ENCODE measurements around the gene POP5. TPM values are rescaled to one million over a fixed set of nuclear protein-coding genes. Genes with fewer than 3 reads are reported as not detected.
"Not testable (repeated sequence)": the region's sequence is repeated elsewhere in the genome, so short reads cannot be mapped to it uniquely, and the experiment has no call there.

The POP5 gene
- total and polyA plus RNA-seq, 5 donors from 2014 or later = 32.3 to 88.4 (median 76.9) TPM

DNA sequence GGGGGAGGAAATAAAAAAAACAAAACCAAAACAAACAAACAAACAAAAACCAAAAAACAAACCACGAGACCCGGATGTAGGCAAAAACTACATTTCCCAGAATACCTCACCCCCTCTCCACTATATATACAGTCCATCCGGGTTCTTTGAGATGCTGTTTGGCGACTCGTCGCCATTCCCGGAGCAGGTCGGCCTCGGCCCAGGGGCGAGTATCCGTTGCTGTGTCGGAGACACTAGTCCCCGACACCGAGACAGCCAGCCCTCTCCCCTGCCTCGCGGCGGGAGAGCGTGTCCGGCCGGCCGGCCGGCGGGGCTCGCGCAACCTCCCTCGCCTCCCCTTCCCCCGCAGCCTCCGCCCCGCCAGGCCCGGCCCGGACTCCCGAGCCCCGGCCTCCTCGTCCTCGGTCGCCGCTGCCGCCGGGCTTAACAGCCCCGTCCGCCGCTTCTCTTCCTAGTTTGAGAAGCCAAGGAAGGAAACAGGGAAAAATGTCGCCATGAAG, 46.9 kb downstream of the POP5 start, which contains the start of gene RNF10:
Gene RNF10 (plus strand): TSS at position 154 of the 500 bp plus-strand sequence. CDS start 456 bp downstream, outside the sequence.
- ATAC-seq (ENCODE audit: low read depth in 2 of 2) (peak; percentile 75 to 76), DNase-seq (peak; percentile 75 to 91 (median 87))
- Mint-ChIP-seq H3K4me1 (peaks cover 24 to 59% (median 45%) of the 10 kb centered on the region in 4 donors), H3K27ac (peak within 1 kb of the TSS; percentile 76 to 96 (median 94)), H3K36me3 (peaks cover 11% of the 10 kb centered on the region), H3K4me3 (peak within 1 kb of the TSS; percentile 95 to 99 (median 98)), H3K9me3 (no peaks in the 10 kb centered on the region), H3K27me3 (no peaks in the 10 kb centered on the region)
- Histone ChIP-seq H3K36me3 (ENCODE audit: control insufficient read depth, insufficient read depth, low read length) (peaks cover 1% of the 10 kb centered on the region), H3K27me3 (ENCODE audit: control insufficient read depth, insufficient read depth, low read length) (no peaks in the 10 kb centered on the region), H3K4me1 (ENCODE audit: control insufficient read depth, insufficient read depth, low read length, poor library complexity, severe bottlenecking) (peaks cover 56% of the 10 kb centered on the region), H3K27ac (ENCODE audit: insufficient read depth, low read length, poor library complexity, severe bottlenecking) (peak within 1 kb of the TSS; percentile 90), H3K4me3 (ENCODE audit: low read depth, low read length) (peak within 1 kb of the TSS; percentile 94), H3K9me3 (ENCODE audit: control insufficient read depth in 2 of 2, low read length in 2 of 2) (no peaks in the 10 kb centered on the region)

DNA sequence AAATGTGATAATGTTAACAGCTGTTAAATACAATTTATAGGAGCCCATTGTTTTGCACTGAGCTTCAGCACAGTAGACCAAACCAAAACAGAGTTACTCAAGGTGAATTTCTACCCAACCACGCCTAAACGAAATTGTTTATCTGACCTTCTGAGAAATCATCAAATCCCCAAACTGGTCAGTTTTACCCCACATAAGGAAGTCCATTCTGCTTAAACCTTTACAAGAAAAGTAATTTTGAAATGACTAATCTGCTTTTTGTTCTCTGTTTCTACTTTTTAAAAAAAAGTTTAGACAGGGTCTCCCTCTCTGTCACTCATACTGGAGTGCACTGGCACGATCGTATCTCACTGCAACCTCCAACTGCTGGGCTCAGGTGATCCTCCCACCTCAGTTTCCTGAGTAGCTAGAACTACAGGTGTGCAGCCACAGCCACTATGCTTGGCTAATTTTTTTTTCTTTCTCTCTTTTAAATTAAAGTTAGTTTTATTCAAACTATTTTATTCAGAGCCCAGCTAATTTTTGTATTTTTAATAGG, 48.4 kb downstream of the POP5 start:
- ATAC-seq (ENCODE audit: low read depth in 2 of 2) (no peak), DNase-seq (peak in 1 of 3 donors; percentile 71)
- no peaks in the 10 kb centered on the region for H3K36me3 ChIP-seq (ENCODE audit: control insufficient read depth, insufficient read depth, low read length)
- H3K4me1 ChIP-seq (ENCODE audit: control insufficient read depth, insufficient read depth, low read length, poor library complexity, severe bottlenecking) = peaks cover 51% of the 10 kb centered on the region
- Mint-ChIP-seq H3K36me3 (peaks cover 9% of the 10 kb centered on the region), H3K9me3 (no peaks in the 10 kb centered on the region), H3K27me3 (no peaks in the 10 kb centered on the region), H3K4me3 (peak overlapping the region in 3 of 4 donors; percentile 29 to 99 (median 38)), H3K27ac (peak overlapping the region in 1 of 3 donors; percentile 29), H3K4me1 (peaks cover 15 to 55% (median 37%) of the 10 kb centered on the region in 4 donors)
- H3K4me3 ChIP-seq (ENCODE audit: low read depth, low read length) = no peak overlapping the region
- H3K27ac ChIP-seq (ENCODE audit: insufficient read depth, low read length, poor library complexity, severe bottlenecking) = no peak overlapping the region
- H3K27me3 ChIP-seq (ENCODE audit: control insufficient read depth, insufficient read depth, low read length) = no peaks in the 10 kb centered on the region
- no peaks in the 10 kb centered on the region for H3K9me3 ChIP-seq (ENCODE audit: control insufficient read depth in 2 of 2, low read length in 2 of 2)

DNA sequence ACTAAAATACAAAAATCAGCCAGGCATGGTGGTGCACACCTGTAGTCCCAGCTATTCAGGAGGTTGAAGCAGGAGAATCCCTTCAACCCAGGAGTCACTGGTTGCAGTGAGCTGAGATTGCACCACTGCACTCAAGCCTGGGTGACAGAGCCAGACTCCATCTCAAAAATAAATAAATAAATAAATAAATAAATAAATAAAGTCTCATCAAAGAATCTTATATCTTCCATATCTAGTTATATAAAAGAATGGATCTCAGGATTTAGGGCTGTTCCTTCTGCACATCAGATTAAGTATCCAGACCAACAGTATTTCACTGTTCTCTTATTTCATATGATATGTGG, 50.8 kb downstream of the POP5 start:
- H3K27me3 ChIP-seq (ENCODE audit: control insufficient read depth, insufficient read depth, low read length); DNase-seq; H3K9me3 Mint-ChIP-seq; H3K27ac ChIP-seq (ENCODE audit: insufficient read depth, low read length, poor library complexity, severe bottlenecking); ATAC-seq (ENCODE audit: low read depth in 2 of 2); H3K9me3 ChIP-seq (ENCODE audit: control insufficient read depth in 2 of 2, low read length in 2 of 2); H3K4me3 ChIP-seq (ENCODE audit: low read depth, low read length); H3K36me3 ChIP-seq (ENCODE audit: control insufficient read depth, insufficient read depth, low read length); H3K36me3 Mint-ChIP-seq; H3K27me3 Mint-ChIP-seq: not testable (repeated sequence)
- Mint-ChIP-seq H3K4me1 (peaks cover 13 to 38% (median 25%) of the 10 kb centered on the region in 4 donors), H3K4me3 (peak overlapping the region in 3 of 4 donors; percentile 98 to 100 (median 100)), H3K27ac (peak overlapping the region in 1 of 3 donors; percentile 100)
- peaks cover 27% of the 10 kb centered on the region for H3K4me1 ChIP-seq (ENCODE audit: control insufficient read depth, insufficient read depth, low read length, poor library complexity, severe bottlenecking)

DNA sequence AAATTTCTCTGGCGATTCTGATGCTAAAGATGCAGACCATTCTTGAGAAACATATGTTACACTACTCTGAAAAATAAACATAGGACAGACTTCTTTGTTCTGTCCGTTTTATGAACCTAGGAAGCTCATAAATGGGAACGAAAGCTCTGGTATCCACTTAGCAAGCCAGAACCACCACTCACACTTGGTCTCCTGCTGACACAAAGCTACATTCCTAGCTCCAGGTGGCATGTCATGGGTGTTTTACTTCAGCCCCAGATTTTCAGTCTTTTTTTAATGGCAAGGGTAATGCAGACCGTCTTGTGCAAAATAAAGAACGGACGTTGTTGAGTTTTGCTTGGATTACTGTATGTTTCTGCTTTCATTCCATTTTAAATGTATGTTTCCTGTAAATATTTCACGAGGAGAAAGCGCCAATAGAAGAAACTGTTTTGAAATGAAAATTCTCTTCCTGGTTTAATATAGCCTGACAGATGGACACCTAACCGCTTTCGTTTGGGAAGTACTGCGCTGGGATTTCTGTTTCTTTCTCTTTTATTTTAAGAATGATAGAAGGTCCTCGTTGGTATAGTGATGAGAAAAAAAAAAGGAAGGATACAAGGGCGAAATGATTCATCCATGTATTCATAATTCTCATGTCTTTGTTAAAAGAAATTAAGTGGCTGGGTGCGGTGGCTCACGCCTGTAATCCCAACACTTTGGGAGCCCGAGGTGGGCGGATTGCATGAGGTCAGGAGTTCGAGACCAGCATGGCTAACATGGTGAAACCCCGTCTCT, 51.4 kb downstream of the POP5 start:
- Histone ChIP-seq H3K36me3 (ENCODE audit: control insufficient read depth, insufficient read depth, low read length) (no peaks in the 10 kb centered on the region), H3K4me3 (ENCODE audit: low read depth, low read length) (peak overlapping the region; percentile 97), H3K27me3 (ENCODE audit: control insufficient read depth, insufficient read depth, low read length) (no peaks in the 10 kb centered on the region), H3K27ac (ENCODE audit: insufficient read depth, low read length, poor library complexity, severe bottlenecking) (peak overlapping the region; percentile 76), H3K9me3 (ENCODE audit: control insufficient read depth in 2 of 2, low read length in 2 of 2) (no peaks in the 10 kb centered on the region), H3K4me1 (ENCODE audit: control insufficient read depth, insufficient read depth, low read length, poor library complexity, severe bottlenecking) (peaks cover 24% of the 10 kb centered on the region)
- Mint-ChIP-seq H3K27ac (peak overlapping the region; percentile 100), H3K4me1 (peaks cover 13 to 33% (median 24%) of the 10 kb centered on the region in 4 donors), H3K36me3 (peaks cover 5% of the 10 kb centered on the region), H3K4me3 (peak overlapping the region; percentile 98 to 100 (median 100)), H3K9me3 (no peaks in the 10 kb centered on the region), H3K27me3 (no peaks in the 10 kb centered on the region)
- ATAC-seq (ENCODE audit: low read depth in 2 of 2) (no peak), DNase-seq (peak in 1 of 3 donors; percentile 32)

DNA sequence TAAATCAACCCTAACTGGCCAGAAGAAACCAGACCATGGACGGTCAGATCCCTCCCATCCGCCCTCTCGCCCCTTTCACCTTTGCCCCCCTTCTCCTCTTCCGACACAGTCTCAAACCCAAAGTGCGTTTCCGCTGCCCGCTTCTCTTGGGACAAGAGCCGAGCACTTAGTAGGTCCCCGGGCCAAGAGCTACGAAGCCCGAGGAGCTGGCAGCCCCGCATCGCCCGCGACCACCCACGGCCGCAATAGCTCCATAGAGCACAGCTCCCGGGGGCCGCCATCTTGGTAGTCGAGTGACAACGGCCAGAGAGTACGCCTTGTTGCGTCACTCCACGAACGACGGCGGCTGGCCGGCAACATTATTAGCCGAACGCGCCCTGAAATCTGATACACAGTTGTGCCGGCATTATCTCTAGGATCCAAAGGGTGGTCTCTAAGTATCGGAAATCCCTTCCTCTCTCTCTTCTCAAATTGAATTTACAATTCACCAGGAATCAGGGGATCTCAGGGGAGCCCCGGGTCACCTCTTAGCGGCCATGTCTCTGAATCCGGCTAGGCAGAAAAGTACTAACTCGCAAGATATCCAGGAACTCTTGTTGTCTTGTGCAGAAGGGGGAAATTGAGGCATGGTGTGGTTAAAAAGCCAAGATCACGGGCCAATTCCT, 52.2 kb downstream of the POP5 start, which contains the start of gene COQ5:
Gene COQ5 (minus strand): TSS at position 298 of the 665 bp plus-strand sequence. CDS start 17 bp downstream, at position 281.
- H3K27me3 Mint-ChIP-seq = no peaks in the 10 kb centered on the region
- DNase-seq (peak; percentile 69 to 90 (median 85)), ATAC-seq (ENCODE audit: low read depth in 2 of 2) (peak; percentile 95 to 96)
- H3K36me3 Mint-ChIP-seq = peaks cover 5% of the 10 kb centered on the region
- H3K27me3 ChIP-seq (ENCODE audit: control insufficient read depth, insufficient read depth, low read length) = no peaks in the 10 kb centered on the region
- peak within 1 kb of the TSS; percentile 100 for H3K27ac Mint-ChIP-seq
- peaks cover 23% of the 10 kb centered on the region for H3K4me1 ChIP-seq (ENCODE audit: control insufficient read depth, insufficient read depth, low read length, poor library complexity, severe bottlenecking)
- peaks cover 0 to 1% (median 0%) of the 10 kb centered on the region in 7 donors for H3K9me3 Mint-ChIP-seq
- H3K27ac ChIP-seq (ENCODE audit: insufficient read depth, low read length, poor library complexity, severe bottlenecking) = peak within 1 kb of the TSS; percentile 76
- no peaks in the 10 kb centered on the region for H3K9me3 ChIP-seq (ENCODE audit: control insufficient read depth in 2 of 2, low read length in 2 of 2)
- no peaks in the 10 kb centered on the region for H3K36me3 ChIP-seq (ENCODE audit: control insufficient read depth, insufficient read depth, low read length)
- peaks cover 13 to 31% (median 22%) of the 10 kb centered on the region in 4 donors for H3K4me1 Mint-ChIP-seq
- H3K4me3 Mint-ChIP-seq = peak within 1 kb of the TSS; percentile 98 to 100 (median 100)
- peak within 1 kb of the TSS; percentile 97 for H3K4me3 ChIP-seq (ENCODE audit: low read depth, low read length)

Other genes starting within 250 kb of the POP5 start
- not detected for gene MSI1, start 212.2 kb downstream of the POP5 start, total RNA-seq
- gene MSI1, start 212.2 kb downstream of the POP5 start, polyA plus RNA-seq = not detected
- 169 TPM for gene COX6A1, start 143.3 kb downstream of the POP5 start, total RNA-seq
- gene COX6A1, start 143.3 kb downstream of the POP5 start, polyA plus RNA-seq = 1,000 to 10,000 TPM in 2 of 4 donors, 100 to 1,000 TPM in 2; 939 to 1,218 (median 1,022) TPM
- 19.2 TPM for gene TRIAP1, start 135.0 kb downstream of the POP5 start, total RNA-seq
- gene TRIAP1, start 135.0 kb downstream of the POP5 start, polyA plus RNA-seq = 10 to 100 TPM; 43.6 to 61.1 (median 47.6) TPM
- 30.2 TPM for gene GATC, start 135.0 kb downstream of the POP5 start, total RNA-seq
- gene GATC, start 135.0 kb downstream of the POP5 start, polyA plus RNA-seq = 10 to 100 TPM; 13.7 to 19.9 (median 16.9) TPM
- gene SRSF9, start 111.7 kb downstream of the POP5 start, total RNA-seq = 138 TPM
- 100 to 1,000 TPM; 167 to 193 (median 191) TPM for gene SRSF9, start 111.7 kb downstream of the POP5 start, polyA plus RNA-seq
- 99.0 TPM for gene DYNLL1, start 85.3 kb downstream of the POP5 start, total RNA-seq
- gene DYNLL1, start 85.3 kb downstream of the POP5 start, polyA plus RNA-seq = 100 to 1,000 TPM; 480 to 692 (median 547) TPM
- gene COQ5, start 52.2 kb downstream of the POP5 start, total RNA-seq = 11.5 TPM
- gene COQ5, start 52.2 kb downstream of the POP5 start, polyA plus RNA-seq = 10 to 100 TPM; 40.4 to 67.4 (median 45.9) TPM
- 434 TPM for gene RNF10, start 47.0 kb downstream of the POP5 start, total RNA-seq
- 100 to 1,000 TPM; 106 to 150 (median 114) TPM for gene RNF10, start 47.0 kb downstream of the POP5 start, polyA plus RNA-seq
- gene CABP1, start 59.2 kb upstream of the POP5 start, total RNA-seq = not detected
- gene CABP1, start 59.2 kb upstream of the POP5 start, polyA plus RNA-seq = not detected
- 28.2 TPM for gene MLEC, start 105.7 kb upstream of the POP5 start, total RNA-seq
- 10 to 100 TPM; 41.0 to 61.4 (median 44.7) TPM for gene MLEC, start 105.7 kb upstream of the POP5 start, polyA plus RNA-seq
- 10.9 TPM for gene UNC119B, start 129.1 kb upstream of the POP5 start, total RNA-seq
- 1 to 10 TPM; 6.6 to 9.4 (median 8.0) TPM for gene UNC119B, start 129.1 kb upstream of the POP5 start, polyA plus RNA-seq
- gene ACADS, start 144.4 kb upstream of the POP5 start, total RNA-seq = 10.9 TPM
- 10 to 100 TPM; 26.6 to 29.8 (median 27.4) TPM for gene ACADS, start 144.4 kb upstream of the POP5 start, polyA plus RNA-seq

All from CD4-positive, CD25-positive, alpha-beta regulatory T cell (primary cell).